Activated T-cell treated with anti-CD3 and anti-CD28 coated beads for 24 hours (primary cell): Measurements from ENCODE around the gene PODXL.

ENCODE experiments used
- DNase-seq: peaks from one replicate; pipeline ENCODE4 v3.0.0-alpha.2; 2020; ENCODE audit warnings: low read depth

The PODXL gene

GRCh38 chr7:131556053-131556908 is at the start of gene PODXL:
TSS of gene PODXL (minus strand) at chr7:131556628. CDS start at chr7:131556359, 269 bp downstream.
- DNase-seq, result peak; percentile 25

DNA sequence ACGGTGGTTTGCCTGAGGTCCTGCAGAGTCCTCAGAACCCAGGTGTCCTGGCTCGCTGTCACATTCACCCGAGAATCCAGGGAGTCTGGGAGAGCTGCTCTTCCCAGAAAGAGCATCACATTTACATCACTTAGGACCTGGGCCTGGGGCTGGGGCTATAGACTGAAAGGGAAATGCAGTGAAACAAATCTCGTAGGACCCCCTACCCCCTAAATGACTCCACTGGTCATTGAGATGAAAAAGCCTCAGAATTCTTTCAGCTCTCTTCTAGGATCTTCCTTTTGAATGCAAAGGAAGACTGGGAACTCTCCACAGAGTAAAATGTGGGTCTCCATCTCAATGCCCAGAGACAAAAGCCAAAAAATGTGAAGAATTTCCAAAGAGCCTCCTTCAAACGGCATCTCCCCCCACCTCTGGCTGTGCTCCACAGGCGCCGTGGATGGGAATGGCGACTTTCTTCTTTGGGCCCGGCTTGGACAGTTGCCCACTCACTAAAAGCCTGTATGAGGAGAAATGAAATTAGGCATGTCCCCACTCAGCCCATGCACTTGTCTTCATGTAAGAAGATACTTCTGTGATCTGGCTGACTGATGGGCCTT is 49.0 kb upstream of the PODXL start:
- DNase-seq, result no peak

GRCh38 chr7:131604841-131605279 is 48.4 kb upstream of the PODXL start:
- no peak for DNase-seq

DNA sequence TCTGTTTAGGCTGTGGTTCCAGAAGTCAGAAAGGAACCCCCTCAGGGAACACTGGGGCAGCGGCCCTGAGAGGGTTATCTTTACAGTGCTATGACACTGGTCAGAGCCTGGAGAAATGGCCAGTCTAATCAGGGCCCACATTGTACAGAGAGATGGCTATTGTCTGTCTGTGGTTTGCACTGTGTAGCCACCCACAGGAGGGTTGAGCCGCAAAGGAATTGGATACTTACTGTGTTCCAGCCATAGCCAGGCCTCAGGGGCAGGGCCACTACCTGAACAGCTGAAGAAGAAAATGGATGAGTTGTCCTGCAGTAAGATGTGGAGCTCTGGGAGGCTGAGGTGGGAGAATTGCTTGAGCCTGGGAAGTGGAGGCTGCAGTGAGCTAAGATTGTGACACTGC is 47.5 kb upstream of the PODXL start:
- DNase-seq, result no peak

DNA sequence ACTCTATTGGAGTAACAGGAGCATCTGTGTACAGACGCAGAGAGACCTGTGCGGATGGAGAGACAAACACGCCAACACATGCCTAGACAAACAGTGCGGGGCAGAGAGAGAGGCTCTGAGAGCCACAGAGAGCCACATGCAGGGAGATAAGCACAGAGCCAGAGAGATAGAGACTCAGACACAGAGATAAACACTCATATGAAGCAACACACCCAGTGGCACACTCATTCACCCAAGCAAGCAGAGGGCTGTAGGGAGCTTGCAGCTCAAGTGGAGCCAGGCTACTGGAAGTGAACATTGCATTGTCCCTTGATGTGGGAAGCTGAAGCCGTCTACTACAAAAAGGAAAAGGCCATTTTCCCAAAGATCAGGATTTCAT is 46.6 kb upstream of the PODXL start:
- DNase-seq, result no peak

- no peak for DNase-seq
Measured at GRCh38 chr7:131602304-131602993, 46.0 kb upstream of the PODXL start.

DNA sequence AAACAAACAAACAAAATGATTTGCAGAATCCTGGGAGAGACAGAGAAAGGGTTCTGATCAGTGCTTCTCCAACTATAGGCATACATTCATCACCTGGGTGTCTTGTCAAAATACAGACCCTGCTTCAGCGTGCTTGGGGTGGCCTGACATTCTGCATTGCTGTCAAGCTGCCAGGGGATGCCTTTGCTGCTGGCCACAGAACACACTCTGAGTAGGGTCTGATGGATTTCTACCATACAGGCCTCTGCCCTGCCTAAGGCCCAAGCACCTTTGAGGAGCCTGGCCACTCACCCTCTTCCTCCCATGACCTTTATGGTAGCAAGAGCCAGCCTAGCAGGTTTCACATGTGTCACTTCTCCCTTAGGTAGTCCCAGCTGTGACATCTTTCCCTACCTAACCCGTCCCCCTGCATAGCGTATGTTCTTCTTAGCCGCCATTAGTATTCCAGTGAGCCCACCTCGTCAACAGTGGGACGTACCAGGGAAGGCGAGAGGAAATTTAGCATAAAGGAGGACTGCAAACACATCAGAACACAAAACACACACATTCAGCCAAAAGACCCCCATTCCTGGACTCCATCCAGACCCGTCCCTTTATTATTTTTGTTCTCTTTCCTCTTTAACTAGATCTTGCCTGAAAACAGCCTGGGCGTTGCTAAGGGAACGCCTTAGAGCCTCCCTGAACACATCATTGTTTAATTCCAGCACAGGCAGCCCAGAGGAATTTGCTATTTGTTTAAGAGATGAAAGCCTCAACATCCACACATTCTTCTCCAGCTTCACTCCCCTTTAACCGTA is 43.9 kb upstream of the PODXL start:
- DNase-seq, result no peak

GRCh38 chr7:131596785-131597184 is 40.4 kb upstream of the PODXL start:
- DNase-seq, result no peak

- DNase-seq, result no peak
Measured at GRCh38 chr7:131595699-131596098, 39.3 kb upstream of the PODXL start.

- DNase-seq, result no peak
Measured at GRCh38 chr7:131591687-131592319, 35.4 kb upstream of the PODXL start.

GRCh38 chr7:131587315-131587923 is 31.0 kb upstream of the PODXL start:
- DNase-seq, result no peak

DNA sequence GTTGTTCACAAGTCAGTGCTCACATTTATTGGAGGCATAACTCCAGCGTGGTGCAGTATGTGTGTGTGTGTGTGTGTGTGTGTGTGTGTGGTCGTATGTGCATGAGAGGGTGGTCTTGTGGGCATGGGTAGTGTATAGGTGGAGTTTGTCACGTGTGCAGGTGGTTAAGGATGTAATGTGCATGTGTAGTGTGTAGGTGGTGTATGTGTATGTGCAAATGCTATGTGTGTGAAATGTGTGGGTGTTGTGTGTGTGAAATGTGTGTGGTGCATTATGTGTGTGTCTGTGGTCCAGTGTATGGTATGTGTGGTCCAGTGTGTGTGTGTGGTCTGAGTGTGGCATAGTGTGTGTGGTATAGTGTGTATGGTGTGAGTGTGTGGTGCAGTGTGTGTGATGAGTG is 30.3 kb upstream of the PODXL start:
- DNase-seq, result no peak

GRCh38 chr7:131586259-131586658 is 29.8 kb upstream of the PODXL start:
- DNase-seq, result no peak

- no peak for DNase-seq
Measured at GRCh38 chr7:131583430-131583829, 27.0 kb upstream of the PODXL start.

- no peak for DNase-seq
Measured at GRCh38 chr7:131581241-131582051, 25.0 kb upstream of the PODXL start.

DNA sequence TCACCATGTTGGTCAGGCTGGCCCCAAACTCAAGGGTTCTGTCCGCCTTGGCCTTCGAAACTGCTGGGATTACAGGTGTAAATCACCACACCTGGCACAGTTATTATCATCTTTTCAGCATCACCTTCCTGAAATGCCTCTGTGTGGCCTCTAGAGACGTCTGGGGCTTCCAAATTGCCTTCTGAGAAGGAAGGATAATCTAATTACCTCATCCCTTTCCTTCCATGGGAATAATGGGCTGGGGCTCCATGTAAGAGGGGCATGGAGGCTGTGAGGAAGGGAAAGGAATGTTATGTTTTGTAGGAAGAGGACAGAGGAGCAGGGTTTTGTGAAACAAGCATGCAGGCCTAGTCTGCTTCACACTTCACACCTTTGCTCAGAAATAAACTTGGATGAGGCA is 22.2 kb upstream of the PODXL start:
- DNase-seq, result no peak

DNA sequence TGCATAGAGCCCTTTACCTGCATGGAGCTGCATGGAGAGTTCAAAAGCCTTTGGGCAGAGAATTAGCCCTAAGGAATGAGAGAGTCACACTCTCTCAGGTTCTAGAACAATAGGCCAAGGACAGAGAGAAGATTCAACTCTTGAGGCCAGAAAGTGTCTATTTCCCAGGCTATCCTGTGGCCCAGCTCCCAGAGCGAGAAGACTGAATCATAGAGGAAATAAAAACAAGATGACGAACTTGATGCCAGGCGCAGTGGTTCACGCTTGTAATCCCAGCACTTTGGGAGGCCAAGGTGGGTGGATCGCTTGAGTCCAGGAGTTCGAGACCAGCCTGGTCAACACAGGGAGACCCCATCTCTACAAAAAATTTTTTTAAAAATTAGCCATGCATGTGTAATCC is 18.3 kb upstream of the PODXL start:
- no peak for DNase-seq

- no peak for DNase-seq
Measured at GRCh38 chr7:131570401-131570800, 14.0 kb upstream of the PODXL start.

- DNase-seq, result no peak
Measured at GRCh38 chr7:131568970-131569369, 12.5 kb upstream of the PODXL start.

GRCh38 chr7:131568510-131568909 is 12.1 kb upstream of the PODXL start:
- DNase-seq, result no peak
